SK-N-SH (cell line): ENCODE measurements around the gene DOK4. TPM values are rescaled to one million over a fixed set of nuclear protein-coding genes. Genes with fewer than 3 reads are reported as not detected.

Source experiments
- CTCF ChIA-PET: fragments of 300-600, 350-600 bp; formaldehyde crosslinking; extraction: SDS; loops from one replicate; lab custom pipeline; 2021; lab: Yijun Ruan, JAX
- POLR2A ChIA-PET: fragments of 350-600 bp; sonication (Branson Sonifier 250); formaldehyde crosslinking; extraction: SDS; loops from one replicate; lab custom pipeline; 2020; ENCODE audit warnings: antibody characterized with exemption, inconsistent platforms; lab: Yijun Ruan, JAX
- DNase-seq: peaks from one replicate; pipeline ENCODE4 v3.0.0; 2012
- H2AFZ ChIP-seq: fragments of 200-600 bp; sonication (generic); 2 replicates; pipeline ENCODE4 v1.8.1; 2016; ENCODE audit warnings: antibody characterized with exemption, mild to moderate bottlenecking, low read depth
- H3F3A ChIP-seq: fragments of 200-600 bp; sonication (generic); replicated peaks from 2 replicates; pipeline ENCODE3; 2016; ENCODE audit warnings: antibody characterized with exemption, mild to moderate bottlenecking; ENCODE audit not compliant: insufficient read depth
- H3K27ac ChIP-seq, 2 experiments: fragments of 200-500 bp in 1 of 2; fragments of 200-600 bp in 1 of 2; sonication (Bioruptor generic) in 1 of 2; sonication (generic), shearing (Covaris generic) in 1 of 2; 2 replicates each; pipeline versions ENCODE4 v1.5.1 to v1.6.1; 2014 to 2016; ENCODE audit warnings: low read depth in 2 of 2, inconsistent platforms in 1 of 2, low read length in 1 of 2, mild to moderate bottlenecking in 1 of 2, mixed read lengths in 1 of 2
- H3K27me3 ChIP-seq: fragments of 200-600 bp; sonication (generic), shearing (Covaris generic); 2 replicates; pipeline ENCODE4 v1.6.1; 2016; ENCODE audit warnings: mixed run types; ENCODE audit not compliant: insufficient read depth
- H3K36me3 ChIP-seq, 2 experiments: fragments of 200-500 bp in 1 of 2; fragments of 200-600 bp in 1 of 2; sonication (Bioruptor generic) in 1 of 2; sonication (generic) in 1 of 2; replicated peaks in 1 of 2; 2 replicates each; pipeline versions ENCODE3 to v1.5.1; 2014 to 2016; ENCODE audit warnings: low read length in 1 of 2, mild to moderate bottlenecking in 1 of 2; ENCODE audit not compliant: insufficient read depth in 2 of 2, control insufficient read depth in 1 of 2
- H3K4me1 ChIP-seq, 2 experiments: fragments of 200-500 bp in 1 of 2; fragments of 200-600 bp in 1 of 2; sonication (Bioruptor generic) in 1 of 2; sonication (generic), shearing (Covaris generic) in 1 of 2; 2 replicates each; pipeline versions ENCODE4 v1.5.1 to v1.6.1; 2014 to 2016; ENCODE audit warnings: low read depth in 1 of 2, low read length in 1 of 2, mixed run types in 1 of 2; ENCODE audit not compliant: insufficient read depth in 2 of 2, control insufficient read depth in 1 of 2
- H3K4me2 ChIP-seq: fragments of 200-600 bp; sonication (generic), shearing (Covaris generic); 2 replicates; pipeline ENCODE4 v1.6.1; 2017; ENCODE audit warnings: mixed run types
- H3K4me3 ChIP-seq, 2 experiments: fragments of 200-500 bp in 1 of 2; fragments of 200-600 bp in 1 of 2; sonication (Bioruptor generic) in 1 of 2; sonication (generic), shearing (Covaris generic) in 1 of 2; 2 replicates each; pipeline versions ENCODE4 v1.5.1 to v1.8.1; 2014 to 2016; ENCODE audit warnings: low read depth in 2 of 2, inconsistent platforms in 1 of 2, low read length in 1 of 2, mild to moderate bottlenecking in 1 of 2, mixed read lengths in 1 of 2, moderate library complexity in 1 of 2
- H3K79me2 ChIP-seq: fragments of 200-600 bp; sonication (generic); 2 replicates; pipeline ENCODE4 v1.8.1; 2017; ENCODE audit warnings: mild to moderate bottlenecking; ENCODE audit not compliant: insufficient read depth
- H3K9ac ChIP-seq: fragments of 200-600 bp; sonication (generic); 2 replicates; pipeline ENCODE4 v1.6.1; 2017; ENCODE audit warnings: mixed run types
- H3K9me2 ChIP-seq: fragments of 200-600 bp; sonication (generic); 2 replicates; pipeline ENCODE4 v1.6.1; 2017; ENCODE audit warnings: mixed run types
- H3K9me3 ChIP-seq: fragments of 200-600 bp; sonication (generic); 2 replicates; pipeline ENCODE4 v1.6.1; 2017; ENCODE audit warnings: mixed run types, mild to moderate bottlenecking, moderate library complexity
- H4K20me1 ChIP-seq: fragments of 200-600 bp; sonication (generic); 2 replicates; pipeline ENCODE4 v1.6.1; 2017; ENCODE audit warnings: mild to moderate bottlenecking, mixed run types; ENCODE audit not compliant: insufficient read depth
- ELF1 ChIP-seq: IDR thresholded peaks from 2 replicates; pipeline ENCODE4 v1.4.0; 2012
- EP300 ChIP-seq, 2 experiments: IDR thresholded peaks; 2 replicates each; pipeline versions ENCODE4 v1.4.0 to v1.6.1; 2012; ENCODE audit warnings: borderline replicate concordance in 1 of 2, low read depth in 1 of 2, low read length in 1 of 2
- EZH2phosphoT487 ChIP-seq: fragments of 200-600 bp; sonication (generic); IDR thresholded peaks from 2 replicates; pipeline ENCODE4 v1.6.1; 2017; ENCODE audit warnings: low read depth, mixed run types, mild to moderate bottlenecking, antibody characterized with exemption, moderate library complexity, borderline replicate concordance
- FOXM1 ChIP-seq: IDR thresholded peaks from 2 replicates; pipeline ENCODE4 v1.4.0; 2012; ENCODE audit warnings: low read depth, mild to moderate bottlenecking
- JUND ChIP-seq: IDR thresholded peaks from 2 replicates; pipeline ENCODE4 v1.4.0; 2012
- MEF2A ChIP-seq: IDR thresholded peaks from 2 replicates; pipeline ENCODE4 v1.4.0; 2012; ENCODE audit warnings: low read depth, borderline replicate concordance
- MXI1 ChIP-seq: IDR thresholded peaks from 2 replicates; pipeline ENCODE4 v1.6.1; 2012; ENCODE audit warnings: mild to moderate bottlenecking, low read depth, low read length, improper control_type of control experiment
- PBX3 ChIP-seq: IDR thresholded peaks from 2 replicates; pipeline ENCODE4; 2012
- POLR2AphosphoS5 ChIP-seq: IDR thresholded peaks from 2 replicates; pipeline ENCODE4 v1.6.1; 2012; ENCODE audit warnings: low read depth, low read length
- RAD21 ChIP-seq: IDR thresholded peaks from 2 replicates; pipeline ENCODE4 v1.6.1; 2012; ENCODE audit warnings: mild to moderate bottlenecking, low read length
- RCOR1 ChIP-seq: fragments of 150-350 bp; IDR thresholded peaks from 2 replicates; pipeline ENCODE4 v1.6.1; 2017; ENCODE audit warnings: antibody characterized with exemption, low read length
- REST ChIP-seq: IDR thresholded peaks from 2 replicates; pipeline ENCODE4 v1.6.1; 2012; ENCODE audit warnings: mild to moderate bottlenecking, low read depth, low read length, moderate library complexity
- SIN3A ChIP-seq: IDR thresholded peaks from 2 replicates; pipeline ENCODE4 v1.6.1; 2012; ENCODE audit warnings: low read depth, mild to moderate bottlenecking, low read length, moderate library complexity, borderline replicate concordance
- TAF1 ChIP-seq: IDR thresholded peaks from 2 replicates; pipeline ENCODE4 v1.6.1; 2012; ENCODE audit warnings: low read depth, mild to moderate bottlenecking, low read length, moderate library complexity, borderline replicate concordance
- TCF12 ChIP-seq: IDR thresholded peaks from 2 replicates; pipeline ENCODE4 v1.4.0; 2012
- TEAD4 ChIP-seq: IDR thresholded peaks from 2 replicates; pipeline ENCODE4 v1.4.0; 2012; ENCODE audit warnings: mild to moderate bottlenecking, borderline replicate concordance; ENCODE audit not compliant: insufficient read depth
- USF2 ChIP-seq: fragments of 150-350 bp; IDR thresholded peaks from 2 replicates; pipeline ENCODE4 v1.6.1; 2017; ENCODE audit warnings: antibody characterized with exemption, low read length, low read depth, borderline replicate concordance
- WGBS: methylation state at CpG from one replicate; pipeline ENCODE4 v1.1.6; 2017; ENCODE audit warnings: low lambda C conversion rate; 5-methylcytosine and 5-hydroxymethylcytosine counted together
- polyA plus RNA-seq, 3 experiments: library from polyadenylated mRNA; depleted of rRNA; stranded (reverse); fragments of >200 nt; gene quantifications; 2 replicates each; pipeline ENCODE4 v1.2.3, GENCODE V29; 2012

The DOK4 gene
- polyA plus RNA-seq, 1 of the 3 experiments (the other 2 are of a cell fraction): 28.4 TPM

- no peak overlapping the region for H3K4me3 ChIP-seq
- ChIA-PET POLR2A (interaction anchor here (0.7 to 2.9 kb wide), 5 partner anchors 36 to 71 kb away, joined by 3 to 12 read pairs (median 7); partner anchors contain the start of genes CIAPIN1, COQ9 and POLR2C), CTCF (interaction anchor here (0.6 to 23.0 kb wide), 15 partner anchors 8 to 226 kb away, joined by 3 to 426 read pairs (median 7); partner anchors contain the start of genes CIAPIN1, COQ9, DOK4 and POLR2C)
- H3K27ac ChIP-seq: peak overlapping the region in 1 of 2 experiments; percentile 36; a peak in 1 of 4 replicates
- DNase-seq: no peak
- H3K4me1 ChIP-seq: peaks cover 0 to 21% of the 10 kb centered on the region in 2 experiments; a peak in 1 of 4 replicates
- H3F3A ChIP-seq: no peaks in the 10 kb centered on the region
- H3K9ac ChIP-seq: no peak overlapping the region
- peaks cover 3 to 8% of the 10 kb centered on the region in 2 experiments for H3K36me3 ChIP-seq
- H4K20me1 ChIP-seq: no peaks in the 10 kb centered on the region
- no peak overlapping the region for H2AFZ ChIP-seq
- H3K27me3 ChIP-seq: no peaks in the 10 kb centered on the region
- TF ChIP-seq SIN3A: no peak
- no peak for TF ChIP-seq POLR2AphosphoS5
- H3K79me2 ChIP-seq: no peaks in the 10 kb centered on the region
- H3K9me2 ChIP-seq: no peaks in the 10 kb centered on the region
- no peak overlapping the region for H3K4me2 ChIP-seq
- no peaks in the 10 kb centered on the region for H3K9me3 ChIP-seq
- WGBS: 91% methylated on average over 13 of the region's 13 CpGs
Observed at GRCh38 chr16:57518520-57518919, 32.2 kb upstream of the DOK4 start.

GRCh38 chr16:57517397-57518367 is 31.4 kb upstream of the DOK4 start:
- WGBS: 96% methylated on average over 27 of the region's 31 CpGs
- POLR2A ChIA-PET: interaction anchor here (0.7 to 2.9 kb wide), 7 partner anchors 32 to 101 kb away, joined by 3 to 8 read pairs (median 6); partner anchors contain the start of genes CIAPIN1, COQ9, DOK4 and POLR2C
- Histone ChIP-seq H3K4me3 (no peak overlapping the region), H3K27ac (peak overlapping the region in 1 of 2 experiments; percentile 36; a peak in 1 of 4 replicates), H3K79me2 (no peaks in the 10 kb centered on the region), H3K9ac (no peak overlapping the region), H3K4me1 (peaks cover 0 to 21% of the 10 kb centered on the region in 2 experiments; a peak in 1 of 4 replicates), H3K9me2 (no peaks in the 10 kb centered on the region), H3K36me3 (peaks cover 3 to 8% of the 10 kb centered on the region in 2 experiments), H3K4me2 (no peak overlapping the region), H3K27me3 (no peaks in the 10 kb centered on the region), H4K20me1 (no peaks in the 10 kb centered on the region), H2AFZ (no peak overlapping the region), H3F3A (no peaks in the 10 kb centered on the region), H3K9me3 (no peaks in the 10 kb centered on the region)
- CTCF ChIA-PET: interaction anchor here (0.9 to 23.0 kb wide), 14 partner anchors 7 to 226 kb away, joined by 3 to 426 read pairs (median 4); partner anchors contain the start of genes CIAPIN1, COQ9, DOK4 and POLR2C
- TF ChIP-seq RCOR1 (no peak), USF2 (no peak), EP300 (IDR thresholded peaks at IDR 0.05; ENCODE audit: borderline replicate concordance in 1 of 2, low read depth in 1 of 2, low read length in 1 of 2) (no peak), TAF1 (no peak), MXI1 (no peak), RAD21 (no peak), EZH2phosphoT487 (no peak), ELF1 (no peak), TCF12 (no peak), JUND (no peak), SIN3A (no peak), PBX3 (no peak), FOXM1 (no peak), MEF2A (no peak), TEAD4 (no peak), REST (no peak)
- no peak for DNase-seq
